ENCODE data around the gene DNLZ. TPM values are rescaled to one million over a fixed set of nuclear protein-coding genes. Genes with fewer than 3 reads are reported as not detected.

DNLZ gene
- total RNA-seq, 2 donors from 2014 or later: 24.1 to 31.3 TPM

GRCh38 chr9:136396219-136396515, 32.6 kb upstream of the DNLZ start:
- Histone ChIP-seq H3K9me3 (no peaks in the 10 kb centered on the region), H3K36me3 (replicated peaks in 1 of 2; ENCODE audit: insufficient read depth in 1 of 2, low read depth in 2 of 2) (peaks cover 0 to 36% of the 10 kb centered on the region in 2 donors), H3K27ac (no peak overlapping the region), H3K27me3 (no peaks in the 10 kb centered on the region), H3K4me1 (peaks cover 26% of the 10 kb centered on the region), H3K4me3 (no peak overlapping the region)
- ATAC-seq (no peak), DNase-seq (no peak)
- 52 to 57% methylated on average over 4 of the region's 4 CpGs for WGBS, 2 donors
- intact Hi-C loops (cut with DNase I): no loop called here
- TF ChIP-seq POLR2A (IDR thresholded peaks at IDR 0.05): no peak
- no peak for TF ChIP-seq CTCF (IDR thresholded peaks at IDR 0.05)

- TF ChIP-seq CTCF (IDR thresholded peaks at IDR 0.05) (no peak), POLR2A (IDR thresholded peaks at IDR 0.05) (no peak)
- WGBS, 2 donors: 88 to 90% methylated on average over 10 to 26 of the region's 26 CpGs
- Histone ChIP-seq H3K9me3 (no peaks in the 10 kb centered on the region), H3K36me3 (replicated peaks in 1 of 2; ENCODE audit: insufficient read depth in 1 of 2, low read depth in 2 of 2) (peaks cover 0 to 36% of the 10 kb centered on the region in 2 donors), H3K4me3 (no peak overlapping the region), H3K4me1 (peaks cover 24% of the 10 kb centered on the region), H3K27ac (no peak overlapping the region), H3K27me3 (no peaks in the 10 kb centered on the region)
- intact Hi-C loops (cut with DNase I): no loop called here
- ATAC-seq (no peak), DNase-seq (no peak)
Measured at GRCh38 chr9:136395345-136396218, 32.0 kb upstream of the DNLZ start.

- WGBS, 2 donors: 77 to 83% methylated on average over 6 to 8 of the region's 13 CpGs
- ATAC-seq: no peak
- Histone ChIP-seq H3K27me3 (no peaks in the 10 kb centered on the region), H3K4me3 (no peak overlapping the region), H3K27ac (no peak overlapping the region), H3K4me1 (peaks cover 19% of the 10 kb centered on the region), H3K36me3 (replicated peaks in 1 of 2; ENCODE audit: insufficient read depth in 1 of 2, low read depth in 2 of 2) (peaks cover 0 to 36% of the 10 kb centered on the region in 2 donors), H3K9me3 (no peaks in the 10 kb centered on the region)
- intact Hi-C loops (cut with DNase I): no loop called here
- no peak for DNase-seq
- no peak for TF ChIP-seq POLR2A (IDR thresholded peaks at IDR 0.05)
- TF ChIP-seq CTCF (IDR thresholded peaks at IDR 0.05): no peak
Measured at GRCh38 chr9:136395020-136395340, 31.4 kb upstream of the DNLZ start.

GRCh38 chr9:136394312-136395019, 30.9 kb upstream of the DNLZ start:
- Histone ChIP-seq H3K36me3 (replicated peaks in 1 of 2; ENCODE audit: insufficient read depth in 1 of 2, low read depth in 2 of 2) (peaks cover 0 to 36% of the 10 kb centered on the region in 2 donors), H3K4me3 (no peak overlapping the region), H3K9me3 (no peaks in the 10 kb centered on the region), H3K27me3 (no peaks in the 10 kb centered on the region), H3K27ac (no peak overlapping the region), H3K4me1 (peaks cover 18% of the 10 kb centered on the region)
- intact Hi-C loops (cut with DNase I): no loop called here
- ATAC-seq (no peak), DNase-seq (no peak)
- 93 to 97% methylated on average over 11 to 19 of the region's 21 CpGs for WGBS, 2 donors
- TF ChIP-seq CTCF (IDR thresholded peaks at IDR 0.05) (no peak), POLR2A (IDR thresholded peaks at IDR 0.05) (no peak)
